WI38 (cell line): ENCODE results near the gene OR6C3.
"Not testable (repeated sequence)": the region's sequence is repeated elsewhere in the genome, so short reads cannot be mapped to it uniquely, and the experiment has no call there.

Experiments
- H3K4me3 ChIP-seq: 2 replicates; pipeline ENCODE4 v1.5.1; 2011; ENCODE audit warnings: low read depth, mild to moderate bottlenecking, control low read depth, low read length
- CTCF ChIP-seq: IDR thresholded peaks from 2 replicates; pipeline ENCODE4 v1.5.1; 2012; ENCODE audit warnings: low read depth, mild to moderate bottlenecking, control low read depth, low read length

The OR6C3 gene

DNA sequence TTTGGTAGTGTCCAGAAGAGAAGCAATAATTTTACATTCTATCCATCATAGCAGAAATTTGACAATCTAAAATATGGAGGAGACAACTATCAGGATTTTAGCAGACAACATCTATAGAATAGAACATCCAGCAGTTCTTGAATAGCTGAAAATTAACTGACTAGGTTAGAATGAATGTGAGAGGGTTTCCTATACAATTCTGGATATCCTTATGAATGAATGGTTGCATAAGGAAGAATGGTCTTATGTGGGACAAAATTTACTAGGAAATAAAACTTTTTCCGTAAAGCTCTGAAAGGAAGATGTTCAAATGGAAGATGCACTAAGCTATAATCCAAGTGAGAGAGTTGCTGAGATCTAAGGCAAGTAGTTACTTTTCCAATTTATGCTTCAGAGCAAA is at the start of gene OR6C3:
TSS of gene OR6C3 (plus strand) at position 301 of the 400 bp plus-strand sequence. CDS start 955 bp downstream, outside the sequence.
- no peak for TF ChIP-seq CTCF

DNA sequence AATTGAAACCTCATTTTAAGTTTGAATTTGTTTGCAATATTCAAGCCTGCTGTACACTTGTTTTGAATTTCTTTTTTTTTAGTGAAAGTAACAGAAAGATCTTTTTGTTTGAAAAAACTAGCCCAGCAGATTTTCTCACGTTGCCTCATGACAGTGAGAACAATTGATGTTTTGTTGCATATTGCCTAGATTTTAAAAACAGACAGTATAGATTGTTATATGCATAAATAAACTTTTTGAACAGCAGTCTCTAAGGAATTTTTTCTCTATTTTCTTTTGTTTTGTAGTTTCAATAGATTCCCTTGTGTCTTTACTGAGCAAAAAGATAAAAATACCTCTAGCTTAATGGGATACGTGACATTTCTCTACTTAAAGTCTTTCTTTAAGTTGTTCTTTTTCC is 49.6 kb upstream of the OR6C3 start:
- TF ChIP-seq CTCF = no peak
- H3K4me3 ChIP-seq = no peak overlapping the region

More for the DNA sequence above, at the start of gene OR6C3:
- H3K4me3 ChIP-seq = no peak within 1 kb of the TSS

DNA sequence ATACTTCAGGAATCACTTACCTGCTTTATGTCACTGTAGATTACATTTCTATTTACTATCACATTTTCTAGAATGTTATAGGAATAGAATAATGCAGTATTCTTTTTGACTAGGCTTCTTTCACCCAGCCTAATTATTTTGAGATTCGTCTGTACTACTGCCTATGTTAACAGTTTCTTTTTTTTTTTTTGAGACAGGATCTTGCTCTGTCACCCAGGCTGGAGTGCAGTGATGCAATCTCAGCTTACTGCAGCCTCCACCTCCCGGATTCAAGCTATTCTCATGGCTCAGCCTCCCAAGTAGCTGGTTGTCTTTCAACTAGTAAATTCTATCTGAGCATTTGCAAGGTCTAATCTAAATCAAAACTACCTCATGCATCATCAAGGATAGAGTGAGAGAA is 40.5 kb upstream of the OR6C3 start:
- no peak for TF ChIP-seq CTCF

GRCh38 chr12:55296469-55296868 is 34.1 kb upstream of the OR6C3 start, which contains the start of gene OR6C6:
Gene OR6C6 (minus strand): TSS chr12:55296569. CDS start chr12:55295232, 1,337 bp downstream.
- TF ChIP-seq CTCF = no peak
- H3K4me3 ChIP-seq = no peak within 1 kb of the TSS

More for the DNA sequence above, 40.5 kb upstream of the OR6C3 start:
- H3K4me3 ChIP-seq = no peak overlapping the region

DNA sequence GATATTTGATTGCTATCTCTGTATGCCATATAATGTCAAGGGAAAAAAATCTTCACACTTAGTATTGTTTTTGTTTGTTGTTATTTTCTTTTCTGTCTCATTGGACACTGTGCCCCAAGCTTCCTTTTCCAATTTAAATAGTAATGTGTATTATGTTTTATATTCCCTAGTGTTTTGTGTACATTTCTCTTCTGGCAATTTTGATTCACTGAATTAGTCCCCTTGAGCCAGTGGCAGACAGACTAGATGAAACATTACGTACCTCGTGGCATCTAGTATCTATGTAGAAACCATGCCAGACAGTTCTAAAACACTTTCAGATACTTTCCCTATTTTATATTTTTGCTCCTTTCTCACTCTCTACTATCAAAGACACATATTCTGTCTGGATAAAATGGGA is 16.5 kb upstream of the OR6C3 start, which contains the start of gene OR6C1:
TSS of gene OR6C1 (plus strand) at position 301 of the 400 bp plus-strand sequence. CDS start 6,257 bp downstream, outside the sequence.
- no peak within 1 kb of the TSS for H3K4me3 ChIP-seq
- TF ChIP-seq CTCF = no peak

DNA sequence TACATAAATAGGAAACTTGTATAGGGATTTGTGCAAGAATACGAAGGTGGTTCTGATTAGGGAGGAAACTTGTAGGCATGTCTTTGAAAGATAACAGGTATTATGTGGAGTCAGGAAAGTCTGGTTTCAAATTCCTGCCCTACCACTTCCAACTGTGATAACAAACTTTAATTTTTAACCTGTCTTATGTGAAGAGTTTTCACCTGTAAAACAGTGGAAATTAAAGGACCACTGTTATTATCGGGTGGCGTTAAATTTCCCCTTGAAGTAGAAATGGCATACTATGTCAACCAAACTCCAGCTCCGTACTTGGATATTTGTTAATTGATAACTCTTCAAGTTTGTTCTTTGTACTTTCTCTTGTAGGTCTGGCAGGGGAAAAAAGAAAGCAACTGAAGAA is 10.3 kb upstream of the OR6C3 start:
- TF ChIP-seq CTCF = no peak
- H3K4me3 ChIP-seq = no peak overlapping the region

GRCh38 chr12:55325801-55326200 is 4.7 kb upstream of the OR6C3 start:
- H3K4me3 ChIP-seq = not testable (repeated sequence)

DNA sequence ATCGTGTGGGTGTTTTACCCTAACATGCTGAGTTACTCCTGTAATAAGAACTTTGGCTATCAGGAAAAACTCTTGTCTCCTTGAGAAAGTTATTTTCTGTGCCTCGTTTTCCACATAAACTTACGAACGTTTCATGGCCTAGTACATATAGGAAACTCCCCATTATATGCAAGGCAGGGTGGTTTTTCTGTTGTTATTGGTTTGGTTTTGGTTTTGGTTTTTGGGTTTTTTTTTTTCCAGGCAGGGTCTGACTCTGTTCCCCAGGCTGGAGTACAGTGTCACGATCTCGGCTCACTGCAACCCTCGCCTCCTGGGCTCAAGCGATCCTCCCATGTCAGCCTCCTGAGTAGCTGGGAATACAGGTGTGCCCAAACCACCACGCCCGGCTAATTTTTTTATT is 5.5 kb downstream of the OR6C3 start:
- H3K4me3 ChIP-seq = no peak overlapping the region
- TF ChIP-seq CTCF = no peak

- H3K4me3 ChIP-seq = not testable (repeated sequence)
These were observed 24.8 kb downstream of the OR6C3 start for GRCh38 chr12:55355338-55355737.
